Ammon's horn (tissue), 1 donor: ENCODE data around the gene SMARCA4.
"Not testable (repeated sequence)": the region's sequence is repeated elsewhere in the genome, so short reads cannot be mapped to it uniquely, and the experiment has no call there.

ENCODE experiments used
- DNase-seq: peaks from one replicate; pipeline ENCODE4 v3.0.0-alpha.2; 2016; ENCODE audit warnings: low spot score

The SMARCA4 gene

DNA sequence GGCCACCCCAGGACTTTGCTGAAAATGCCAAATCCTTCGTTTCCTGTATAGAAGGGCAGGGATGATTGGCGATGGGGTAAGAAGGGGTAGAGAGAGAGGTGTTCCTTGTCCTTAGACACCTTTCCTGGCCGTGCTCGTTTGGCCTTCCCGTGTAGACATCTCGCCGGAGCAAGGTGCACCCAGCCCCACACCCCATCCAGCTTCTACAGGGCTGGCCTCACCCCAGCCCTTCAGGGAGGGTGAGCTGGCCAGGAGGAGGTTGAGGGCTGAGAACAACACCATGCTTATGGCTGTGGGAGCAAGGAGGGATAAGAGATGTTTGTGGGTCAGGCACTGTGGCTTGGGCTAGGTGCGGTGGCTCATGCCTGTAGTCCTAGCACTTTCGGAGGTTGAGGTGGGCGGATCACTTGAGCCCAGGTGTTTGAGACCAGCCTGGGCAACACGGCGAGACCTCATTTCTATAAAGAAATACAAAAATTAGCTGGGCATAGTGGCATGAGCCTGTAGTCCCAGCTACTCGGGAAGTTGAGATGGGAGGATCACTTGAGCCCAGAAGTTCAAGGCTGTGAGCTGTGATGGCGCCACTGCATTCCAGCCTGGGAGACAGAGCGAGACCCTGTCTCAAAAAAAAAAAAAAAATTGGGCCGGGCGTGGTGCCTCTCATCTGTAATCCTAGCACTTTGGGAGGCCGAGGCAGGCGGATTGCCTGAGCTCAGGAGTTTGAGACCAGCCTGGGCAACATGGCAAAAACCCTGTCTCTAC lies 15.5 kb downstream of the SMARCA4 start:
- no peak for DNase-seq

DNA sequence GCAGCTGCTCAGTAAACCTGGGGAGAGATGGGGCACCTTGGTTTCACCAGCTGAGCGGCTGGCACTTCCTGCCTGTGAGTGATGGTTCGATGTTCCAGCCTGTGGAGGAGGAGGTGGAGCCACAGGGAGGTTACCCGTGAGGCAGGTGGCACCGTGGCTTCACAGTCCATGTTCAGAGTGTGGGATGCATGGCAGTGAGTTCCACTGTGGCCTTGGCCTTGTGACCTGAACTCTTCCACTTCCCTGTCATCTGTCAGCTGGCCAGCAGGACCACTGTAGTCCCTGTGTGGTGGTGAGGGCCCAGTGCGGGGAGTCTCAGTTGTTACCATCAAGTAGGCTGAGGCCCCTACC lies 16.9 kb downstream of the SMARCA4 start:
- no peak for DNase-seq

DNA sequence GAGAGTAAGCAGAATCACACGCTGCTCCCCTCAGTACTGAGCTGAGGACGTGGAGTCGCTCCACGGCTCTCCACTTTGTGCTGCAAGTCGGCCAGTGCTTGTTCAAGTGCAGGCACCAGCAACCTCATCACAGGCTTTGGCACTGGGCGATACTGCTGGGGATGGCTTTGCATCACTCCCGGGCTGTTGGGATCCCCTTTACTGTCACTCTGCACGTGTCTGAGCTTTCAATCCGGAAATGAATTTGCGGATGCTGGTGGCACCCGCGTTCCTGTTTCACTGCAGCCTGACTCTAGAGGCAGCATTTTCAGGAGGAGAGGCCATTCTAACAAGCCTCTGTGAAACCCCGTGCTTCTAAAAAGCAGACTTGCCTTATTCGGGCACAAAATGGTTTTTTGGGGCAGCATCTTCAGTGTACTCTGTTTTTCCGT lies 19.1 kb downstream of the SMARCA4 start:
- DNase-seq = peak; percentile 54

DNA sequence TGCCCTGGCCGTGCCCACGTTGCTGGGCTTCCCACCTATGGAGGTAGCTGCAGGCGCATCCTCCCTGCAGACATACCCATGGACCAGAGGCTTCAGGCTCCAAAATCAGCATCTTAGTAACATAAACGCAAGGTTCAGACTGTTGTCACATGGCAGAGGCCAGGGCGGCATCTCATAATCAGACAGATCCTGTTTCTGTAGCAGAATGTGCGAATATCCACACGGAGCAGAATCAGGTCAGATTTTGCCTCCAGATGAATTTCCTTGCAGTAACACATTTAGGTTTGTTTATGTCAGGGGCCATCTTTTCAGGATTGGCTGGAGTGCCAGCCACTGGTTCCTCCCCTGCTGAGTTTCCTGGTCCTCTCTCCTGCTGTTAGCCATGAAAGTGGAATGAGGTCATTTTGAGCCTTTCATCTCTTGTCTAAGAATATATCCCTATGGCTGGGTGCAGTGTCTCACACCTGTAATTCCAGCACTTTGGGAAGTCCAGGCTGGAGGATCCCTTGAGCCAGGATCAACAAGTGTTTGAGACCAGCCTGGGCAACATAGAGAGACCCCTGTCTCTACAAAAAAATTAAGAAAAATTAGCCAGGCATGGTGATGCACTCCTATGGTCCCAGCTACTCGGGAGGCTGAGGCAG lies 20.5 kb downstream of the SMARCA4 start:
- no peak for DNase-seq

DNA sequence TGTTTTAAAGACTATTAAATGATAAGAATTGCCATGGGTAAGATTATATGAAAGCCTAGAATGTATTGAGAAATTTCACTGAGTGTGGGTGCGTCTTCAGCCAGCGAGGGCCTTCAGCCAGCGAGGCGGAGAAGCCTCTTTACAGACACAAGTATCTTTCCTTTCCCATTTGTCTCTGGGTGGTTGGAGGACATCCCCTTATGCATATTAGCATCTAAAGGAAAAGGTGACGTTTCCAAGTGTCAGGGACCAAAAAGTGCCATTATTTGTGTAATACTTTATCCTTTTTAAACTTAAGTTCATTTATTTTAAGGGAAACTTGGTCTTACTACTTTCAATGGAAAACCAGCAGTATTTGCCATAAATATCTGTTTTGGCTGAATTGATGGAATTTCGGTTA lies 22.2 kb downstream of the SMARCA4 start:
- no peak for DNase-seq

DNA sequence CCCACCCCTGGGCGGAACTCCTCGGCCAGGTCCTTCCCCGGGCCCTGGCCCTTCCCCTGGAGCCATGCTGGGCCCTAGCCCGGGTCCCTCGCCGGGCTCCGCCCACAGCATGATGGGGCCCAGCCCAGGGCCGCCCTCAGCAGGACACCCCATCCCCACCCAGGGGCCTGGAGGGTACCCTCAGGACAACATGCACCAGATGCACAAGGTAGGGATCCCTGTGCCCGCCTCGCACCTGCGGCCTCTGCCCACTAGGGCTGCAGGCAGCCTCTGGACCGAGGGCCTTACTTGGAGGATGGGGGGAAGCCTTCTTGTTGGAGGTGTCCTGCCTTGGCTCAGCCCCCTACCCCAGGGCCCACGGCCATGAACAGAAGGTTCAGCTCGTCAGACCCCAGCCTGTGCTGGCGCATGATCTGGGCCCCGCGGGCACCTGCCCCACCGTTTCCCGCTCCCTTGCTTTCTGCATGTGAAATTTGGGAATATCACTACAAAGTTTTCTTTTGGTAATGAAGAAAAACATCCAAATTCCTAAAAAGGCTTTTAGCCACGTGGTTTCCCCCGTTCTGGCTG lies 23.4 kb downstream of the SMARCA4 start:
- DNase-seq = no peak

DNA sequence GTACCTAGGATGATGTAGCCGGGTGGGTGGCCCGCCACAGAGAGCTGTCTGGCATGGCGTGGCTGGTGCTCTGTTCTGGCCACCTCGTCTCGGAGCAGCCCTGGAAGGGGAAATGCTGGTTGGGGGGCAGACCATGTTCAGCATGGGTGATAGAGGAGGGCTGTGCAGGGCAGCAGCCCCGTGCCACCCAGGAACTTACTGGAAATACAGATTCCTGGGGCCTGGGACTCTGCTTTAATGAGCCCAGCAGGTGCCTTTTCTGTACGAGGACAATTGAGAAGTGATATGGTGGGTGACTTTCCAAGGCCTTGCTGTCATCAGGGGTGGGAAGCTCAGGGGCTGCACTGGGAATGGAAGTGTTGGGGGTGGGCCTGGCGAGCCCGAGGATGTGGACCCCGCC lies 24.7 kb downstream of the SMARCA4 start:
- DNase-seq = no peak

DNA sequence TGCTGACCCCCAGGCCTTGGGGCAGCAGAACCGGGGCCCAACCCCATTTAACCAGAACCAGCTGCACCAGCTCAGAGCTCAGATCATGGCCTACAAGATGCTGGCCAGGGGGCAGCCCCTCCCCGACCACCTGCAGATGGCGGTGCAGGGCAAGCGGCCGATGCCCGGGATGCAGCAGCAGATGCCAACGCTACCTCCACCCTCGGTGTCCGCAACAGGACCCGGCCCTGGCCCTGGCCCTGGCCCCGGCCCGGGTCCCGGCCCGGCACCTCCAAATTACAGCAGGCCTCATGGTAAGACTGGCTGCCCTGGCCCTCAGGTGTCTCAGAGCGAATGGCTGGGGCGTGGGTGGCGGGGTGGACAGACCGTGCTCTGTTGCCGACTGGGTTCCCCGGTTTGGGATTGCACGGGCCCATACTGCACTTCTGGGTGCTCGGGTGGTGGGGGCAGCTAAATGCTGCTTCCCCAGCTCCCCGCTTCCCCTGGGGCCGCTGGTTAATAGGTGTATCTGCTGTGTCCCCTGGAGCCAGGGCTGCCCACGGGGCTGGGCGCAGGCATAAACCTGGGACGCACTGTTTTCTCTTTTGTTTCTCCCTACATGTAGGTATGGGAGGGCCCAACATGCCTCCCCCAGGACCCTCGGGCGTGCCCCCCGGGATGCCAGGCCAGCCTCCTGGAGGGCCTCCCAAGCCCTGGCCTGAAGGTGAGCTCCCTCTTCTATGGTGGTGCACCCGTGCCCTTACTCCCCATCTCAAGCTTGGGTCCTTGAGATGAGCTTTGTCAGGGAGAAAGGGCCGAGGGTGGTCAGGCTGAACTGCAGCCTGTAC lies 25.7 kb downstream of the SMARCA4 start:
- DNase-seq = no peak

DNA sequence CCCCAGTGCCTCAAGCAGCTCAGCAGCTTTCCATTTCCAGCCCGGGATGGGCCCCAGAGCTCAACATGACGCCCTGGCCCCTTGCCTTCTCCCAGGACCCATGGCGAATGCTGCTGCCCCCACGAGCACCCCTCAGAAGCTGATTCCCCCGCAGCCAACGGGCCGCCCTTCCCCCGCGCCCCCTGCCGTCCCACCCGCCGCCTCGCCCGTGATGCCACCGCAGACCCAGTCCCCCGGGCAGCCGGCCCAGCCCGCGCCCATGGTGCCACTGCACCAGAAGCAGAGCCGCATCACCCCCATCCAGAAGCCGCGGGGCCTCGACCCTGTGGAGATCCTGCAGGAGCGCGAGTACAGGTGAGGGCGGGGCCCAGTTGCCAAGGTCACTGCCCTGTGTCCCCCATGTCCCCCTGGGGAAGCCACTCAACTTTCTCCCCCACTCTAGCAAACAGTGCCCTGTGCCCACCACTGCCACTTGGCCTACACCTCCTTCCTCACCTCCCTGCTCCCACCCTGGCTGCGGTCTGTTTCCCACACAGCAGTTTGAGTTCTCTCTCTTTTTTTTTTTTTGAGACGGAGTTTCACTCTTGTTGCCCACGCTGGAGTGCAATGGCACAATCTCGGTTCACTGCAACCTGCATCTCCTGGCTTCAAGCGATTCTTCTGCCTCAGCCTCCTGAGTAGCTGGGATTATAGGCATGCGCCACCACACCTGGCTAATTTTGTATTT lies 26.9 kb downstream of the SMARCA4 start:
- DNase-seq = no peak

DNA sequence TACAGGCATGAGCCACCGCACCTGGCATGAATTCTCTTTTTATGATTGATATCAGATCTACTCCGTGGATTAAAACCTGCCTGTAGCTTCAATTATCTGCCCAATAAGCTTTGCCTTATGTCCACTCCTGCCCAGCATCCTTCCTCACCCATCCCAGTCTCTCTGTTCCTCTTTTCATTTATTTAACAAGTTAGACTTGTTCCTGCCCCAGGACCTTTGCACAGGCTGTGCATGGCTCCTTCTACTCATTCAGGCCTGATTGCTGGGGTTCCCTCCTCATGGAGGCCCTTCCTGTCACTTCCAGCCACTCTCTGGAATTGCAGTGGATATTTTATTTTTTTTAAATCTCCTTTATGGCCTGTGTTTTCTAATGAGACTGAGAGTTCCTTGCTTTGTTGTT lies 27.6 kb downstream of the SMARCA4 start:
- DNase-seq = no peak

DNA sequence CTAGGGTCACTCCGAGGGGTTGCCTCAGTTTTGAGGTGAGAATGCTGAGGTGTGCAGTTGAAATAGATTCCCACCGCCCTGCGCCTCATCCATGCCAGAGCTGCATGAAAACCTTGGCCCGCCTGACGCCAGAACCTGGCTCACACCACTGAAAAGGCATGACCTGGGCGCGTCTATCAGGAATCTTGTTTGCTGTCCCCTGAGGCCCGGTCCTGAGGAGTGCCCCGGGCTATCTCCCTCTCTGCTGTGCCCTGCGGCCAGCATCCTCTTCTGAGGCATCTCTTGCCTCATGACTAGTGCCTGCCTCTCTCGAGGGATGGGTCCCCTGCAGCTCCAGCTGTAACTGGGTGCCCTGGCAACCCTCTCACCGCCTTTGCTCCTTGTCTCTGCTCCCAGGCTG lies 28.1 kb downstream of the SMARCA4 start:
- DNase-seq = no peak

DNA sequence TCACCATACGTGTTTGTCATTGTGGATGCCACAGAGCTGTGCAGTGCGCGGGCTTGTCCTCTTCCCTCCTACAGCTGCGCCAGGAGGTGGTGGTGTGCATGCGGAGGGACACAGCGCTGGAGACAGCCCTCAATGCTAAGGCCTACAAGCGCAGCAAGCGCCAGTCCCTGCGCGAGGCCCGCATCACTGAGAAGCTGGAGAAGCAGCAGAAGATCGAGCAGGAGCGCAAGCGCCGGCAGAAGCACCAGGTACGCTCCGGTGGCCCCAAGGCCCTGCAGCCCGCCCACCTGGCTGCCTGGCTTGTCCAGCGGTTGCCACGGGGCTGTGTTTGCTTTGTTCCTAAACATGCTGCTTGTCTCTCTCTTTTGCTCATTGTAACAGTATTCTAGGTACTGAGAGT lies 30.2 kb downstream of the SMARCA4 start:
- DNase-seq = no peak

DNA sequence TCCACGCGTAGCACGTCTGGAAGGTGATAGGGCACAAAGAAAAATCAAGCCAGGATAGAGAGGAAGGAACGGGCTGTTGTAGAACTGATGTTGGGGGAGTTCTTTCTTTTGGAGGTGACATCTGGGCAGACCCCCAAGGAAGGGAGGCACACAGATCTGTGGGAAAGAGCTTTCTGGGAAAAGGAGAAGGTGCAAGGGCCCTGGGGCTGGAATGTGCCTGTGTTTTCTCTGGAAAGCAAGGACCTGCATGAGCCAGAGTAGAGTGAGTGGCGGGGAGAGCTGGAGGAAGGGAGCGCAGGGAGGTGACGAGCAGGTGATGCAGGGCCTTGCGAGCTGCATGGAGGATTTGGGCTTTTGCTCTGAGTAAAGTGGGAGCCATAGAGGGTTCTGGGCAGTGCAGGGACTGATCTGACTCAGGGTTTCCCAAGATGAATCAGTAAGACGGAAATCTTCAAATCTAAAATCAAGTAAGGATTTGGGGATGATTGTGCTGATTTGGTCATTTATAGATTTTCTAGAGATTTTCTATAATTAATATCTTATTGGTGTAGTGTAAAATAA lies 30.8 kb downstream of the SMARCA4 start:
- DNase-seq = no peak

DNA sequence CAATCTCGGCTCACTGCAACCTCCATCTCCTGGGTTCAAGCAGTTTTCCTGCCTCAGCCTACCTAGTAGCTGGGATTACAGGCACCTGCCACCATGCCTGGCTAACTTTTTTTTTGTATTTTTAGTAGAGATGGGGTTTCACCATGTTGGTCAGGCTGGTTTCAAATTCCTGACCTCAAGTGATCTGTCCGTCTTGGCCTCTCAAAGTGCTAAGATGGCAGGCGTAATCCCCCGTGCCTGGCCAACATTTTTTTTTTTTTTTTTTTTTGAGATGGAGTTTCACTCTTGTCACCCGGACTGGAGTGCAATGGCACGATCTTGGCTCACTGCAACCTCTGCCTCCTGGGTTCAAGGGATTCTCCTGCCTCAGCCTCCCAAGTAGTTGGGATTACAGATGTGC lies 31.3 kb downstream of the SMARCA4 start:
- not testable (repeated sequence) for DNase-seq

DNA sequence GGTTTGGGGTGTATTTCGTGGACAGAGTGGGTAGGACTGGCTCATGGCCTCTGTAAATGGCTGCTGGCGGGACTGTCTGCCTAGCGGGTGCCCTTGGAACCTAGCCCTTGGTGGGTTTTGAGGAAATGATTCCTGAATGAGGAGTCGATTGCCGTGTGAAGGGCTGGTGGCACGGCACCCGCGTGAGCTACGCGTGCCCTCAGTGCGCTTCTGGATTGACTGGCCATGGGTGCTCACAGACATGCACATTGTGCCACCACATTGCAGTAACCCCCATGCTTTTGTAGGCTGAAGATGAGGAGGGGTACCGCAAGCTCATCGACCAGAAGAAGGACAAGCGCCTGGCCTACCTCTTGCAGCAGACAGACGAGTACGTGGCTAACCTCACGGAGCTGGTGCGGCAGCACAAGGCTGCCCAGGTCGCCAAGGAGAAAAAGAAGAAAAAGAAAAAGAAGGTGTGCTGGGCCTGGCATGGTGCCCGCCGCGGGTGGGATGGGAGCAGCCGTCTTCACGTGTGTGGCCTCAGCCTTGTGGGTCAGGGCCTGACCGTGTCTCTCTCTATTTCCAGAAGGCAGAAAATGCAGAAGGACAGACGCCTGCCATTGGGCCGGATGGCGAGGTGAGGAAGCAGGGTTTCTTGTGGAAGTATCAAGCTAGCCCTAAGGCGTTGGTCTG lies 35.2 kb downstream of the SMARCA4 start:
- DNase-seq = no peak

DNA sequence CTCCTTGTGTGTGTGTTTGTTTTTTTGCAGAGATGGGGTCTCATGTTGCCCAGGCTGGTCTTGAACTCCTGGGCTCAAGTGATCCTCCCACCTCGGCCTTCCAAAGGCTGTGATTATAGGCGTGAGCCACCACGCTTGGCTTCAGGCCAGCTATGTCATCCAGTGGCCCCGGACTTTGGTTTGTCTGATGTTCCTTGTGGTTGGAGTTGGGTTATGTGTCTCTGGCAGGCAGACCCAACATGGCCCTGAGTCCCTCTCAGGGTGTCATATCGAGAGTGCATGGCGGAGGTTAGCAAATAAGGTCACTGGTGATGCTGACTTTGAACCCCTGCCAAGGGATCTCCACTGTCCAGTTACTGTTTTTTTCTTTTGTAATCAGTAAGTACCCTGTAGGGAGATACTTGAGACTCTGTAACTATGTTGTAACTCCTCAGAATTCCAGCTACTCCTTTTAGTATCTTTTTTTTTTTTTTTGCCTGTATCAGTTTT lies 37.3 kb downstream of the SMARCA4 start:
- no peak for DNase-seq

DNA sequence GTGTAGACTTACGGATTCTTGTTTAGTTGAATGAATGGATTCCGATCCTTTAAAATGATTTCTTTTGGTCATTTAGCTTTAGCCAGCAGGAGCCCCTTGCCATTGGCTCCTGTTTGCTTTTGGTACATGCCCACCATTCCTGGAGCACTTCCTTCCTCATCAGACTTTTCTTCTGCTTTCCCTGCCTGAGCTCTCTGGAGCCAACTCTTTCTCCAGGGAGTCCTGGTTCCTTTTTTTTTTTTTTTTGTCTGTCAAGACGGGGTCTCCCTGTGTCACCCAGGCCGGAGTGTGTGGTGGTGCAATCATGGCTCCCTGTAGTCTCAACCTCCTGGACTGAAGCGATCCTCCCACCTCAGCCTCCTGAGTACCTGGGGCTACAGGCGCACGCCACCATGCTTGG lies 37.8 kb downstream of the SMARCA4 start:
- DNase-seq = no peak

DNA sequence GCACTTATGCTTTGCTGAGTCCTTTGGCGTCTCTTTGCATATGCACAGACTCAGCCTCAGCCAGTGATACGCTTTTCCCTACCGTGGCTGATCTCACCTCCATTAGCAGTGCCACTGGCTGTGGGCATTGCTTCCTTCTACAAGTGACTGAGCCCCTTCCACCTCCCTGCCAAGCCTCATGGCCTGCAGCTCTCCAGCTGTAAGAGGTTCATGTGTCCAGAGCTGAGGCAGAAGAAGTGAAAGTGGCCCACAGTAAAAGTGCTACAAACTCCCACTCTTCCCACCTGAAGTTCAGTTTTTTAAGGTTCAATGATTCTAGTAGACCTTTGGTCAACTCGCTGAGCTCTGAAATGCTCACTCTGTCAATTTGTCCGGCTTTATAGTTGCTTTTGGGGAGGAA lies 44.7 kb downstream of the SMARCA4 start:
- DNase-seq = no peak

DNA sequence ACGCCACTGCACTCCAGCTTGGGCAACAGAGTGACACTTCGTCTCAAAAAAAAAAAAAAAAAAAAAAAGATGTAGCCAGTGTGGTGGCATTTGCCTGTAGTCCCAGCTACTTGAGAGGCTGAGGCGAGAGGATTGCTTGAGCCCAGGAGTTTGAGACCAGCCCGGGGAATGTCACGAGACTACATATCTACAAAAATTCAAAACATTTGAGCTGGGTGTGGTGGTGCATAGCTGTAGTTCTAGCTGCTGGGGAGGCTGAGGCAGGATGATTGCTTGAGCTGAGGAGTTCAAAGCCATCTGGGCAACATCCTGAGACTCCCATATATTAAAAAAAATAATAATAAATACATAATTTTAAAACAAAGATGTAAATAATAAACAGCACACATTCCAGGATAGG lies 46.6 kb downstream of the SMARCA4 start:
- DNase-seq = no peak

DNA sequence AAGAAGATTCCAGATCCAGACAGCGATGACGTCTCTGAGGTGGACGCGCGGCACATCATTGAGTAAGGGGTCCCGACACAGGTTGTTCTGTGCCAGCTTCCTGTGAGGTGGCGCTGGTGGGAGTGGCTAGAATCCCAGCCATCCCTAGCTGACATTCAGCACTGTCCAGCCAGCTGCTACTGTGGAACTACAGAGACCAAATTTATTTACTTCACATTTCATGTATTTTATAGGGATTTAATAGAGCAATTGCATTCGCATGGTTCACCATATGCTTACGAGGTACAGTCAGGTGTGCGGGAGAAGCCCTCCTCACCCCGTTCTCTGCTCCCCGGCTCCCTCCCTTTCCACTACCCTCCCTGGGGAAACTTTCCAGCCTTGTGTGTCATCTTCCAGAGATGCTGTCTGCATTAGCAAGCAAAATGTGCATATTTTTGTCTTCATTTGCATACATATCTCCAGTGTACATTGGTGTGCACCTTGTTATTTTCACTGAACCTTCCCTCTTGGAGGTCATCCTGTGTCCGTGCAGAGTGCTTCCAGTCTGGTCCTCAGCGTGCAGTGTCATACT lies 47.2 kb downstream of the SMARCA4 start:
- no peak for DNase-seq

DNA sequence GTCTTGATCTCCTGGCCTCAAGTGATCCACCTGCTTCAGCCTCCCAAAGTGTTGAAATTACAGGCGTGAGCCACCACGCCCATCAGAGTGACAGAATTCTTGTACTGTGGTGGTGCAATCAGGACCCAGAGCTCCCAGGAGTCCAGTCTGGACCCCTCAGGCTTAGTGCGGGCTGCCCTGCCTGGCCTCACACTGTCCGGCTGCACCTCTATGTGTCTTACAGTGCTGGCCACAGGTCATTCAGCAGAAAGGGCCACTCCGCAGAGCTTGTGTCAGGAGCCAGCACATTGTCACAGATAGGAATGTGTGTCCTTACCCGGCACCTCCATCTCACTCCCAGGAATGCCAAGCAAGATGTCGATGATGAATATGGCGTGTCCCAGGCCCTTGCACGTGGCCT lies 49.2 kb downstream of the SMARCA4 start:
- no peak for DNase-seq
